ENCODE measurements around the gene CDX1. TPM values are rescaled to one million over a fixed set of nuclear protein-coding genes. Genes with fewer than 3 reads are reported as not detected.

The CDX1 gene
- total and polyA plus RNA-seq, 2 of the 8 experiments (the other 6 are each of a cell fraction or from before 2014, with no cell fraction given): not detected

DNA sequence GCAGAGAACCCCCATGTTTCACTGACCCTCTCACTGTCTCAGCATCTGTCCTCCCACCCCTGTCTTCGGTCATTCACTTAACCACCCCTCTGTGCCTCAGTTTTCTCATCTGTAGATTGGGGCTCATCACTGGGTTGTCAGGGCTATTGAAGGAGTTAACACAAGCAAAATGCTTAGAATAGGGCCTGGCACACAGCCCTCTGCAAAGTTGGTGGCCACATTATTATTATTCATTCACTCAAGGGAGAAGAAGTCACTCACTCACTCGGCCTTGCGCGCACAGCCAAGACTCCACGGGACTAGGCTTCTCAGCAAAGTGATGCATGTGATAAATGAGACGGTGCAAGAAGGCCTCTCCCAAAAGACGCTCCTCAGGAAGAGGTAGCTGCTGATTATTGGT, 18.9 kb upstream of the CDX1 start (continued):
- TF ChIP-seq, protein P1, sequence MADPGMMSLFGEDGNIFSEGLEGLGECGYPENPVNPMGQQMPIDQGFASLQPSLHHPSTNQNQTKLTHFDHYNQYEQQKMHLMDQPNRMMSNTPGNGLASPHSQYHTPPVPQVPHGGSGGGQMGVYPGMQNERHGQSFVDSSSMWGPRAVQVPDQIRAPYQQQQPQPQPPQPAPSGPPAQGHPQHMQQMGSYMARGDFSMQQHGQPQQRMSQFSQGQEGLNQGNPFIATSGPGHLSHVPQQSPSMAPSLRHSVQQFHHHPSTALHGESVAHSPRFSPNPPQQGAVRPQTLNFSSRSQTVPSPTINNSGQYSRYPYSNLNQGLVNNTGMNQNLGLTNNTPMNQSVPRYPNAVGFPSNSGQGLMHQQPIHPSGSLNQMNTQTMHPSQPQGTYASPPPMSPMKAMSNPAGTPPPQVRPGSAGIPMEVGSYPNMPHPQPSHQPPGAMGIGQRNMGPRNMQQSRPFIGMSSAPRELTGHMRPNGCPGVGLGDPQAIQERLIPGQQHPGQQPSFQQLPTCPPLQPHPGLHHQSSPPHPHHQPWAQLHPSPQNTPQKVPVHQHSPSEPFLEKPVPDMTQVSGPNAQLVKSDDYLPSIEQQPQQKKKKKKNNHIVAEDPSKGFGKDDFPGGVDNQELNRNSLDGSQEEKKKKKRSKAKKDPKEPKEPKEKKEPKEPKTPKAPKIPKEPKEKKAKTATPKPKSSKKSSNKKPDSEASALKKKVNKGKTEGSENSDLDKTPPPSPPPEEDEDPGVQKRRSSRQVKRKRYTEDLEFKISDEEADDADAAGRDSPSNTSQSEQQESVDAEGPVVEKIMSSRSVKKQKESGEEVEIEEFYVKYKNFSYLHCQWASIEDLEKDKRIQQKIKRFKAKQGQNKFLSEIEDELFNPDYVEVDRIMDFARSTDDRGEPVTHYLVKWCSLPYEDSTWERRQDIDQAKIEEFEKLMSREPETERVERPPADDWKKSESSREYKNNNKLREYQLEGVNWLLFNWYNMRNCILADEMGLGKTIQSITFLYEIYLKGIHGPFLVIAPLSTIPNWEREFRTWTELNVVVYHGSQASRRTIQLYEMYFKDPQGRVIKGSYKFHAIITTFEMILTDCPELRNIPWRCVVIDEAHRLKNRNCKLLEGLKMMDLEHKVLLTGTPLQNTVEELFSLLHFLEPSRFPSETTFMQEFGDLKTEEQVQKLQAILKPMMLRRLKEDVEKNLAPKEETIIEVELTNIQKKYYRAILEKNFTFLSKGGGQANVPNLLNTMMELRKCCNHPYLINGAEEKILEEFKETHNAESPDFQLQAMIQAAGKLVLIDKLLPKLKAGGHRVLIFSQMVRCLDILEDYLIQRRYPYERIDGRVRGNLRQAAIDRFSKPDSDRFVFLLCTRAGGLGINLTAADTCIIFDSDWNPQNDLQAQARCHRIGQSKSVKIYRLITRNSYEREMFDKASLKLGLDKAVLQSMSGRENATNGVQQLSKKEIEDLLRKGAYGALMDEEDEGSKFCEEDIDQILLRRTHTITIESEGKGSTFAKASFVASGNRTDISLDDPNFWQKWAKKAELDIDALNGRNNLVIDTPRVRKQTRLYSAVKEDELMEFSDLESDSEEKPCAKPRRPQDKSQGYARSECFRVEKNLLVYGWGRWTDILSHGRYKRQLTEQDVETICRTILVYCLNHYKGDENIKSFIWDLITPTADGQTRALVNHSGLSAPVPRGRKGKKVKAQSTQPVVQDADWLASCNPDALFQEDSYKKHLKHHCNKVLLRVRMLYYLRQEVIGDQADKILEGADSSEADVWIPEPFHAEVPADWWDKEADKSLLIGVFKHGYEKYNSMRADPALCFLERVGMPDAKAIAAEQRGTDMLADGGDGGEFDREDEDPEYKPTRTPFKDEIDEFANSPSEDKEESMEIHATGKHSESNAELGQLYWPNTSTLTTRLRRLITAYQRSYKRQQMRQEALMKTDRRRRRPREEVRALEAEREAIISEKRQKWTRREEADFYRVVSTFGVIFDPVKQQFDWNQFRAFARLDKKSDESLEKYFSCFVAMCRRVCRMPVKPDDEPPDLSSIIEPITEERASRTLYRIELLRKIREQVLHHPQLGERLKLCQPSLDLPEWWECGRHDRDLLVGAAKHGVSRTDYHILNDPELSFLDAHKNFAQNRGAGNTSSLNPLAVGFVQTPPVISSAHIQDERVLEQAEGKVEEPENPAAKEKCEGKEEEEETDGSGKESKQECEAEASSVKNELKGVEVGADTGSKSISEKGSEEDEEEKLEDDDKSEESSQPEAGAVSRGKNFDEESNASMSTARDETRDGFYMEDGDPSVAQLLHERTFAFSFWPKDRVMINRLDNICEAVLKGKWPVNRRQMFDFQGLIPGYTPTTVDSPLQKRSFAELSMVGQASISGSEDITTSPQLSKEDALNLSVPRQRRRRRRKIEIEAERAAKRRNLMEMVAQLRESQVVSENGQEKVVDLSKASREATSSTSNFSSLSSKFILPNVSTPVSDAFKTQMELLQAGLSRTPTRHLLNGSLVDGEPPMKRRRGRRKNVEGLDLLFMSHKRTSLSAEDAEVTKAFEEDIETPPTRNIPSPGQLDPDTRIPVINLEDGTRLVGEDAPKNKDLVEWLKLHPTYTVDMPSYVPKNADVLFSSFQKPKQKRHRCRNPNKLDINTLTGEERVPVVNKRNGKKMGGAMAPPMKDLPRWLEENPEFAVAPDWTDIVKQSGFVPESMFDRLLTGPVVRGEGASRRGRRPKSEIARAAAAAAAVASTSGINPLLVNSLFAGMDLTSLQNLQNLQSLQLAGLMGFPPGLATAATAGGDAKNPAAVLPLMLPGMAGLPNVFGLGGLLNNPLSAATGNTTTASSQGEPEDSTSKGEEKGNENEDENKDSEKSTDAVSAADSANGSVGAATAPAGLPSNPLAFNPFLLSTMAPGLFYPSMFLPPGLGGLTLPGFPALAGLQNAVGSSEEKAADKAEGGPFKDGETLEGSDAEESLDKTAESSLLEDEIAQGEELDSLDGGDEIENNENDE (IDR thresholded peaks at IDR 0.05; ENCODE audit: insufficient replicate concordance, low read length): no peak

Measured in H1 (cell line).